Choroid plexus epithelial cell (primary cell): ENCODE data around the gene TUT4.
A peak's percentile ranks its signal among the peaks of the same experiment; 100 is the strongest.

Experiments used
- DNase-seq: peaks from one replicate; pipeline ENCODE4 v3.0.0-alpha.2; 2010; ENCODE audit warnings: low read depth
- H3K4me3 ChIP-seq: 2 replicates; pipeline ENCODE4 v1.5.1; 2011; ENCODE audit warnings: low read depth, mild to moderate bottlenecking, control low read depth, low read length, moderate library complexity
- CTCF ChIP-seq: conservative IDR thresholded peaks from 2 replicates; pipeline ENCODE4 v1.5.1; 2011; ENCODE audit warnings: low read depth, mild to moderate bottlenecking, control low read depth, inconsistent platforms, low read length, moderate library complexity

Gene TUT4

GRCh38 chr1:52574594-52574993 lies 21.7 kb upstream of the TUT4 start:
- DNase-seq = peak; percentile 96
- no peak overlapping the region for H3K4me3 ChIP-seq
- no peak for TF ChIP-seq CTCF

GRCh38 chr1:52572387-52572786 lies 19.5 kb upstream of the TUT4 start:
- H3K4me3 ChIP-seq = no peak overlapping the region

GRCh38 chr1:52571783-52572182 lies 18.9 kb upstream of the TUT4 start:
- DNase-seq = peak; percentile 34
- no peak for TF ChIP-seq CTCF
- H3K4me3 ChIP-seq = no peak overlapping the region

More at GRCh38 chr1:52572387-52572786, 19.5 kb upstream of the TUT4 start:
- no peak for TF ChIP-seq CTCF
- no peak for DNase-seq

GRCh38 chr1:52569449-52570210 lies 16.7 kb upstream of the TUT4 start:
- TF ChIP-seq CTCF = no peak
- peak; percentile 13 for DNase-seq
- H3K4me3 ChIP-seq = no peak overlapping the region

GRCh38 chr1:52567943-52568342 lies 15.1 kb upstream of the TUT4 start:
- peak; percentile 41 for DNase-seq
- peak; percentile 21 for TF ChIP-seq CTCF
- no peak overlapping the region for H3K4me3 ChIP-seq

- no peak for TF ChIP-seq CTCF
- DNase-seq = no peak
- no peak overlapping the region for H3K4me3 ChIP-seq
Measured at GRCh38 chr1:52562766-52563165, 9.9 kb upstream of the TUT4 start.

- H3K4me3 ChIP-seq = no peak overlapping the region
- DNase-seq = no peak
- no peak for TF ChIP-seq CTCF
Measured at GRCh38 chr1:52559875-52560274, 7.0 kb upstream of the TUT4 start.
